PFSK-1 (cell line): ENCODE data around the gene IGDCC3. TPM values are rescaled to one million over a fixed set of nuclear protein-coding genes. Genes with fewer than 3 reads are reported as not detected.

Source experiments
- FOXP2 ChIP-seq: optimal IDR thresholded peaks from 2 replicates; pipeline ENCODE3; 2011; ENCODE audit warnings: borderline replicate concordance, control low read depth, inconsistent platforms; ENCODE audit not compliant: insufficient read depth; ENCODE audit errors: extremely low read length, extremely low read depth
- POLR2AphosphoS5 ChIP-seq: IDR thresholded peaks from 2 replicates; pipeline ENCODE4 v1.6.1; 2012; ENCODE audit warnings: low read depth, mild to moderate bottlenecking, control low read depth, low read length, moderate library complexity
- REST ChIP-seq, 2 experiments: IDR thresholded peaks; 2 replicates each; pipeline versions ENCODE4 v1.6.1 to v1.8.0; 2011 to 2012; ENCODE audit warnings: low read depth in 2 of 2, low read length in 2 of 2, control low read depth in 1 of 2, inconsistent platforms in 1 of 2, mild to moderate bottlenecking in 1 of 2, moderate library complexity in 1 of 2; ENCODE audit not compliant: insufficient read depth in 1 of 2
- SIN3A ChIP-seq: IDR thresholded peaks from 2 replicates; pipeline ENCODE4 v1.6.1; 2012; ENCODE audit warnings: mild to moderate bottlenecking, low read length, moderate library complexity, borderline replicate concordance; ENCODE audit not compliant: insufficient read depth
- TAF1 ChIP-seq: IDR thresholded peaks from 2 replicates; pipeline ENCODE4 v1.6.1; 2012; ENCODE audit warnings: low read length, control low read depth, borderline replicate concordance; ENCODE audit not compliant: insufficient read depth
- polyA plus RNA-seq: library from polyadenylated mRNA; unstranded; fragments of >200 nt; gene quantifications from one replicate; pipeline ENCODE4 v1.2.1, GENCODE V29; 2012; ENCODE audit warnings: low read depth, missing spikeins; ENCODE audit not compliant: insufficient read length

IGDCC3 gene
- polyA plus RNA-seq = 0.24 TPM

GRCh38 chr15:65377976-65378366 is at the start of gene IGDCC3:
Gene IGDCC3 (minus strand): TSS chr15:65378002. CDS start chr15:65377788, 214 bp downstream.
- TF ChIP-seq SIN3A = no peak
- no peak for TF ChIP-seq POLR2AphosphoS5
- no peak for TF ChIP-seq FOXP2
- TF ChIP-seq TAF1 = no peak
- TF ChIP-seq REST (IDR thresholded peaks at IDR 0.05; ENCODE audit: insufficient read depth in 1 of 2, low read depth in 2 of 2, low read length in 2 of 2) = no peak

GRCh38 chr15:65426216-65426853 is 48.5 kb upstream of the IGDCC3 start:
- TF ChIP-seq SIN3A (no peak), REST (IDR thresholded peaks at IDR 0.05; ENCODE audit: insufficient read depth in 1 of 2, low read depth in 2 of 2, low read length in 2 of 2) (no peak), TAF1 (no peak), POLR2AphosphoS5 (no peak), FOXP2 (no peak)

GRCh38 chr15:65424683-65425082 is 46.9 kb upstream of the IGDCC3 start:
- TF ChIP-seq SIN3A = no peak

GRCh38 chr15:65423976-65424679 is 46.3 kb upstream of the IGDCC3 start:
- TF ChIP-seq FOXP2 = no peak

GRCh38 chr15:65423150-65423975 is 45.6 kb upstream of the IGDCC3 start:
- TF ChIP-seq POLR2AphosphoS5 (no peak), REST (IDR thresholded peaks at IDR 0.05; ENCODE audit: insufficient read depth in 1 of 2, low read depth in 2 of 2, low read length in 2 of 2) (no peak), FOXP2 (no peak), SIN3A (no peak), TAF1 (no peak)
